Natural killer cell (primary cell): Measurements from ENCODE around the gene CDH18. TPM values are rescaled to one million over a fixed set of nuclear protein-coding genes. Genes with fewer than 3 reads are reported as not detected.

ENCODE experiments used
- ATAC-seq, 3 donors: fragments of 150-1000 bp in 2 of 3; fragments of 200-7000 bp in 1 of 3; cut with Tn5 transposase; 1 replicate in 1 of 3; 2 replicates in 2 of 3; pipeline ENCODE4 v1.10.0; 2021; ENCODE audit warnings: mild to moderate bottlenecking in 2 of 3, moderate library complexity in 2 of 3
- DNase-seq, 2 donors: peaks; one replicate each; pipeline versions ENCODE4 v3.0.0 to v3.0.0-alpha.2; 2013 to 2021; ENCODE audit warnings: mixed read lengths in 1 of 2
- H3K27ac ChIP-seq: one replicate; pipeline ENCODE4 v1.5.1; 2013; ENCODE audit warnings: mild to moderate bottlenecking, low read length
- H3K27me3 ChIP-seq: one replicate; pipeline ENCODE4 v1.6.1; 2013; ENCODE audit warnings: low read length; ENCODE audit not compliant: control insufficient read depth, insufficient read depth
- H3K36me3 ChIP-seq: one replicate; pipeline ENCODE4 v1.6.1; 2013; ENCODE audit warnings: low read length; ENCODE audit not compliant: control insufficient read depth, insufficient read depth
- H3K4me1 ChIP-seq: one replicate; pipeline ENCODE4 v1.6.1; 2013; ENCODE audit warnings: low read length; ENCODE audit not compliant: control insufficient read depth, insufficient read depth
- H3K4me3 ChIP-seq: one replicate; pipeline ENCODE4 v1.5.1; 2013; ENCODE audit warnings: low read length
- H3K9me3 ChIP-seq: one replicate; pipeline ENCODE4 v1.6.1; 2013; ENCODE audit warnings: low read length; ENCODE audit not compliant: control insufficient read depth, insufficient read depth
- H3K27ac Mint-ChIP-seq, 2 donors: one replicate each; pipeline ENCODE4 v1.8.0; 2022; ENCODE audit warnings: mild to moderate bottlenecking in 2 of 2, mixed read lengths in 2 of 2, moderate library complexity in 1 of 2
- H3K27me3 Mint-ChIP-seq, 2 donors: one replicate each; pipeline ENCODE4 v1.8.0; 2022; ENCODE audit warnings: low read depth in 2 of 2, mixed read lengths in 2 of 2
- H3K36me3 Mint-ChIP-seq: one replicate; pipeline ENCODE4 v1.8.0; 2022; ENCODE audit warnings: mixed read lengths
- H3K4me1 Mint-ChIP-seq, 2 donors: one replicate each; pipeline ENCODE4 v1.8.0; 2022; ENCODE audit warnings: mixed read lengths in 2 of 2
- H3K4me3 Mint-ChIP-seq: one replicate; pipeline ENCODE4 v1.8.0; 2022; ENCODE audit warnings: mild to moderate bottlenecking, moderate library complexity, mixed read lengths
- H3K9me3 Mint-ChIP-seq, 2 donors: one replicate each; pipeline ENCODE4 v1.8.0; 2022; ENCODE audit warnings: mixed read lengths in 2 of 2
- CTCF ChIP-seq: fragments of 200-600 bp; IDR thresholded peaks from one replicate; pipeline ENCODE4 v1.8.0; 2022; ENCODE audit warnings: antibody characterized with exemption
- WGBS: methylation state at CpG from one replicate; pipeline ENCODE4 v1.1.7; 2013; ENCODE audit warnings: missing lambda C conversion rate; ENCODE audit not compliant: insufficient coverage; 5-methylcytosine and 5-hydroxymethylcytosine counted together
- intact Hi-C: fragments of 100-400 bp; cut with micrococcal nuclease; formaldehyde crosslinking; loops from one replicate; pipeline ENCODE4 v1.14.2; 2022
- total RNA-seq, 4 donors: library from RNA; stranded (reverse); fragments of 120-200 nt in 1 of 4; gene quantifications; one replicate each; pipeline versions ENCODE4 v1.2.3 to v1.2.4, GENCODE V29; 2013 to 2022

Gene CDH18
- total RNA-seq, 3 donors from 2014 or later (not counting 1 experiment from before 2014, with no cell fraction given), result not detected

- Histone ChIP-seq H3K9me3 (peaks cover 3% of the 10 kb centered on the region), H3K27ac (no peak overlapping the region), H3K4me1 (no peaks in the 10 kb centered on the region), H3K36me3 (no peaks in the 10 kb centered on the region), H3K4me3 (no peak overlapping the region), H3K27me3 (no peaks in the 10 kb centered on the region)
- no peaks in the 10 kb centered on the region for H3K27me3 Mint-ChIP-seq
- TF ChIP-seq CTCF, result no peak
- H3K9me3 Mint-ChIP-seq, result peaks cover 10 to 12% of the 10 kb centered on the region in 2 donors
- no peaks in the 10 kb centered on the region for H3K4me1 Mint-ChIP-seq
- ATAC-seq, result no peak
- WGBS, result 76% methylated on average over 2 of the region's 2 CpGs
- no peaks in the 10 kb centered on the region for H3K36me3 Mint-ChIP-seq
- intact Hi-C loops, result no loop called here
- no peak for DNase-seq
- H3K27ac Mint-ChIP-seq, result no peak overlapping the region
- H3K4me3 Mint-ChIP-seq, result no peak overlapping the region
Measured at GRCh38 chr5:19986806-19987205, 1.2 kb downstream of the CDH18 start.

GRCh38 chr5:19986031-19986619, 1.9 kb downstream of the CDH18 start:
- WGBS, result 95% methylated on average over 1 of the region's 1 CpG
- Mint-ChIP-seq H3K27me3 (no peaks in the 10 kb centered on the region), H3K36me3 (peaks cover 4% of the 10 kb centered on the region), H3K9me3 (peaks cover 12 to 15% of the 10 kb centered on the region in 2 donors), H3K4me1 (no peaks in the 10 kb centered on the region), H3K4me3 (no peak overlapping the region), H3K27ac (no peak overlapping the region)
- no peaks in the 10 kb centered on the region for H3K36me3 ChIP-seq
- H3K9me3 ChIP-seq, result peaks cover 3% of the 10 kb centered on the region
- no peaks in the 10 kb centered on the region for H3K27me3 ChIP-seq
- no peak overlapping the region for H3K27ac ChIP-seq
- no peak for TF ChIP-seq CTCF
- ATAC-seq (no peak), DNase-seq (no peak)
- no peak overlapping the region for H3K4me3 ChIP-seq
- H3K4me1 ChIP-seq, result no peaks in the 10 kb centered on the region
- intact Hi-C loops, result no loop called here

- no peaks in the 10 kb centered on the region for H3K27me3 ChIP-seq
- no peaks in the 10 kb centered on the region for H3K36me3 ChIP-seq
- H3K27me3 Mint-ChIP-seq, result no peaks in the 10 kb centered on the region
- ATAC-seq, result no peak
- H3K27ac ChIP-seq, result no peak overlapping the region
- H3K4me3 ChIP-seq, result no peak overlapping the region
- no peaks in the 10 kb centered on the region for H3K4me1 Mint-ChIP-seq
- no peaks in the 10 kb centered on the region for H3K4me1 ChIP-seq
- H3K36me3 Mint-ChIP-seq, result peaks cover 16% of the 10 kb centered on the region
- no peak overlapping the region for H3K4me3 Mint-ChIP-seq
- H3K9me3 Mint-ChIP-seq, result peaks cover 24 to 35% of the 10 kb centered on the region in 2 donors
- peaks cover 3% of the 10 kb centered on the region for H3K9me3 ChIP-seq
- intact Hi-C loops, result no loop called here
- 82% methylated on average over 2 of the region's 2 CpGs for WGBS
- H3K27ac Mint-ChIP-seq, result no peak overlapping the region
- DNase-seq, result no peak
- no peak for TF ChIP-seq CTCF
Measured at GRCh38 chr5:19978476-19978875, 9.5 kb downstream of the CDH18 start.

- H3K27ac Mint-ChIP-seq, result no peak overlapping the region
- H3K4me3 Mint-ChIP-seq, result no peak overlapping the region
- H3K36me3 ChIP-seq, result no peaks in the 10 kb centered on the region
- DNase-seq (no peak), ATAC-seq (no peak)
- H3K4me1 ChIP-seq, result no peaks in the 10 kb centered on the region
- no peak for TF ChIP-seq CTCF
- H3K27me3 Mint-ChIP-seq, result no peaks in the 10 kb centered on the region
- H3K9me3 Mint-ChIP-seq, result peaks cover 28 to 37% of the 10 kb centered on the region in 2 donors
- H3K4me1 Mint-ChIP-seq, result no peaks in the 10 kb centered on the region
- H3K27me3 ChIP-seq, result no peaks in the 10 kb centered on the region
- no peak overlapping the region for H3K27ac ChIP-seq
- peaks cover 19% of the 10 kb centered on the region for H3K36me3 Mint-ChIP-seq
- WGBS, result 56% methylated on average over 2 of the region's 2 CpGs
- no peaks in the 10 kb centered on the region for H3K9me3 ChIP-seq
- no peak overlapping the region for H3K4me3 ChIP-seq
- intact Hi-C loops, result no loop called here
Measured at GRCh38 chr5:19977099-19977498, 10.9 kb downstream of the CDH18 start.
